ENCODE measurements around the gene C1orf167.

Gene C1orf167

DNA sequence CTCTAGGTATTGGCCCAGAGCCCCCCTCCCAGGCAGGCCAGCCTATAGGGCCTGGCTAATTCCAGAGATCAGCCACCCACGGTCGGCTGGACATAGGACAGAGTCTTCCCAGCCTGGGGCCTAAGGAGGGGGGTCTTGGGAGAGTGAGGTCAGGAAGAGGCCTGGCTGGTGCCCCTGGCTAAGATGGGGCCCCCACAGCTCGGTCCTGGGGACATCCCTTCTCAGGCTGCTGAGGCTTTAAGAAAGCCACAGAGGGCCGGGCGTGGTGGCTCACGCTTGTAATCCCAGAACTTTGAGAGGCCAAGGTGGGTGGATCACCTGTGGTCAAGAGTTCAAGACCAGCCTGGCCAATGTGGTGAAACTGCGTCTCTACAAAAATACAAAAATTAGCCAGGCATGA lies 2.5 kb downstream of the C1orf167 start:
- no peak for DNase-seq (ENCODE audit: low spot score)

DNA sequence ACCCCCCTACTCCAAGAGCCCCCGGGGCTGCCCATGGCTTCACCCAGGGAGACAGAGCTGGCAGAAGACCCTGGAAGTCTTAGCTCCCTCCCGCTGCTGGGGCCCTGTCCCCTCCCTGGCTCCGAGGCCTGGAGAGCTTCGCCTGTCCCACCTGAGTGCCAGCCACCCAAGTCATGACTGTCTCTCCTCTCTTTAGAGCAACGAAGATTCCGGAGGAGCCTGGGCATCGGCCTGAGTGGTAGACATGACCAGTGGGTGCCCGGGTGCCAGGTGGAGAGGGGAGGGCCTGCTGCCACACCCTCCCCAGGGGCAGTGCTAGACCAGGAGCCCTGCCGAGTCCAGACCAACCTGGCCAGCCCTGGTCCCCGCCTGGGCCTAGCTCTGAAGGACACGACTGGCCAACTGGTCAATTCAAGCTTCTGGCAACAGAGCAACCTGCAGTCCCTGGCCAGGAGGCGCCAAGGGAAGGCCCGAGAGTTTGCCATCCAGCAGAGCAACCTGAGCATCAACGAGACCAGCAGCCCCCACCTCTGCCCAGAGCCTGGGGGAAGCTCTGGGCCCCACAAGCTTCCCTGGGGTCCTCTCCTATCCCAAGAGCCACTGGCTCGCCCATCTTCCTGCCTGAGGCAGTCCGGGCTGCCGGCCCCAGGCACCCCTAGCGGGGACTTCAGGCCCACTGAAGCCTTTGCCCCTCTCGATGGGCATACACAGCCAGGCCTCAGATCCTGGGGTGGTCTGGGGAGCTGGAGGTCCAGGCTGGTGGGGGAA lies 3.9 kb downstream of the C1orf167 start:
- DNase-seq (ENCODE audit: low spot score), result no peak

DNA sequence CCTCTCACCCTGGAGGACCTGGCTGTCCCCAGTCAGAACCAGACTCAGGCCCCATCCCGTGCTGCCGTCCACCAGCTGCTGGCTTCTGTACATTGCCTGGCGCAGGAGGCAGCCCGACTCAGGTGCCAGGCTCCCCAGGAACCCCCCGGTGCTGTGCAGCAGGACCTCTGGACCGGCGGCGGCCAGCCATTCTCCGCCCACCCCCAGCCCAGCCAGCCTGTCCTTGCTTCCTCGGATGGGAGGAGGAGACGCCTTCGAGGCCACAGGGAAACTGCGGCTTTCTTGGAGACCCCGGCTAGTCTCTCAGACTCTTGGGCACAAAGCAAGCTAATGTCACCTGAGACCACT lies 4.4 kb downstream of the C1orf167 start:
- DNase-seq (ENCODE audit: low spot score), result no peak

DNA sequence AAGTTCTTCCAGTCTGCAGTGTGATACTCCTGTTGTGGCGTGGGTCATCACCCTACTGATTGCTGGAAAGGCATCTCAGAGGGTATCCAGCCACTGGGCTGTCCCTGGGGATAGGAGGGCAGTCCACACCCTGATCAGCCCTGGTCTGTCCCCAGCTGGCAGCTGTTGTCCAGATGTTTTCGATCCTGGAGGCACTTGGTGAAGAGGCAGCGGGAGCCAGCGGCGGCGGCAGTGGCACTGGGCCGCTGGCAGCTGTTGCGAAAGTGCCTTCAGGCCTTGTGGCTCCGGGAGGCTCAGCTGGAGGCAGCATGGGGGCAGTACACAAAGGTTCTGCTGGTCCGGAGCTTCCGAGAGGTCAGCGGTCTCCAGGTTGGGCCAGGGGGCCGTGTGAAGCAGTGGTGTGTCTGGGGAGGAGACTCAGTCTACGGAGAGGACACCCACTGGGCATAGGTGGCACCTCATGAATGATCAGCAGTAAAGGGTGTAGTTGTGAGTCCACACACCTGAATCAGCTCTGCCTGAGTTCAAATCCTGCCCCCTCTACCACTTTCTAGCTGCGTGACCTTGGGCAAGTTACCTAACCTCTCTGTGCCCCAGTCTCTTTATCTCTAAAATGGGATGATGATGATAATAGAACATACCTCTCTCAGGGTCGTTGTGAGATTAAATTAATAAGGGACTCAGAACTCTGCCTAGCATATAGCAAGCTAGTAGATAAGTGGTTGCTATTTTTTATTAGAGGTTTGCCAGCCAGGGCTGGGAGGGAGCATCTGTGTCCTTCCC lies 6.1 kb downstream of the C1orf167 start:
- DNase-seq (ENCODE audit: low spot score), result no peak

DNA sequence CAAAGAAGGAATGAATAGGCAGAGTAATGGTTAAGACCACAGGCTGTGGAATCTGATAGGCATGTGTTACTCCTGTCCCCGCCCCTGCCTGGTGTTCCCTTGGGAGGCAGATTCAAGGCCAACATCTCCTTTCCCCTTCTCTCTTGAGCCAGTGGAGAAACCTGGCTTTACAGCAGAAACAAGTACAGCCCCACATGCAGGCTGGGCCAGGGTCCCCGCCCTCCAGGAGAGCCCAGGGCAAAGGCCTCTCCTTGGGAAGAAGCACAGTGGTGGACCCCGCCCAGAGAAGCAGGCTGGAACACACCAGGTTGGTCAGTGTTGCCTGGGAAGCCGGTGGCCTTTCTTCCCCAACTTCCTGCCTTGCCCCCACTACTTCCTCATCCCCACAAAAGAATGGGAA lies 6.8 kb downstream of the C1orf167 start:
- DNase-seq (ENCODE audit: low spot score), result no peak

DNA sequence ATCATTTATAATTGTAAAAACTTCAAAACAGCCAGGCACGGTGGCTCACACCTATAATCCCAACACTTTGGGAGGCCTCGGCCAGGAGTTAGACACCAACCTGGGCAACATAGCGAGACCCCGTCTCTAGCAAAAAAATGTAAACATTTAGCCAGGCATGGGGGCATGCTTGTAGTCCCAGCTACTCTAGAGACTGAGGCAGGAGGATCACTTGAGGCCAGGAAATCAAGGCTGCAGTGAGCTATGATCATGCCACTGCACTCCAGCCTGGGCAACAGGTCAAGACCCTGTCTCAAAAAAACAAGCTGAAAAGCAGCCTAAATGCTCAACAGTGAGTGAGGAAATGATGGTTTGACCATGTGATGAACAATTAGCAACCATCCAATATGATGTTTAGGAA lies 7.3 kb downstream of the C1orf167 start:
- DNase-seq (ENCODE audit: low spot score), result no peak

DNA sequence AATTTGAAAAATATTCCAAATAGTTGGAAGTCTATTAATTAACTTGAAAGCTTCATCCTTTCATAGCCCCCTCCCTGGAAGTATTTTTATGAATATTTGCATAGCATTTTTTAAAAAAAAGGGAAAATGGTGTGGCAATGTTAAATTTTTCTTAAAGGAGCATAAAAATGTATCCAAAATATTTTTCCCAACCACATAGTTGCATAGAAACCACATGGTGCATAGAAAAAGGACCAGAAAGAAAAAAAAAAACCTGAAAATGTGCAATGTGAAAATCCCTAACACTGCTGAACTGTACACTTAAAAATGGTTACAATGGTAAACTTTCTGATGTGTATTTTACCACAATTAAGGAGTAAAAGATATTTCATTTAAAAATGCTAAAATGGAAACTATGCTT lies 8.0 kb downstream of the C1orf167 start:
- DNase-seq (ENCODE audit: low spot score), result no peak

DNA sequence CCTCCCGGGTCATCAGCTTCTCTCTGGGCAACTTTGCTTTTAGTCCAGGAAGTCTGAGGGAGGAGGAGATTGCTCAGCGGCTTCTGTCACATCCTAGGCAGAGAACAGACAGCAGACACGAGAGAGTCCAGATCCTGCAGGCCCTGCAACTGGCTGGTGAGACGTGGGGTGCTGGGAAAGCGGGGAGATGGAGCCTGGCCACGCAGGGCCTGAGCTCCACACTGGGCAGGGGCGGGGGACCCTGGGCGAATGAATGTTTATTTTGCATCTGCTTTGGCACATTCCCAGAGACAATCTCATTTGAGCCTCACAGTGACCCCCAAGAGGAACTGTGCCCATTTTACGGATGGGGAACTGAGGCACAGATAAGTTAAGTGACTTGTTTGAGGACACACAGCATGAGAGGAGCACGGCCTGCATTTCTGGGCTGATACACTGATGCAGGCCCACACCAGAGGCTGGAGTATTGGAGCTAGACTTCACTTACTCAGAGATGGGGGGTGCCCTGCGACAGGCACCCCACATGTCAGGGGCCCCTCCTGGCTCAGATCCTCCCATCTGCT lies 9.6 kb downstream of the C1orf167 start:
- DNase-seq (ENCODE audit: low spot score), result no peak

DNA sequence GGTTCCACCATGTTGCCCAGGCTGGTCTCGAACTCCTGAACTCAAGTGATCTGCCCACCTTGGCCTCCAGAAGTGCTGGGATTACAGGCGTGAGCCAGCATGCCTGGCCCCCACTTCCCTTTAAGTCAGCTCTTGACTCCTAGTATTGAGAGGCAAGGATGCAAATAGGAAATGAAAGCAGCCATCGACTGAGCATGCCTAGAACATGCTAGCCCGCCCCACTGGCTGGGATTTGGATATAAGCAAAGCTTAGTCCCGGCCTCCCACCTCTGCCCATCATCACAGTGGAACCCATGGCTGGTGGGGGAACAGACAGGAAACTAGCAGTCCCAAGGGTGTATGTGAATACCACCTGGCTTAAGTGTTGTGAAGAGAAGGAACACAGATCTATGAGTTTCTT lies 10.5 kb downstream of the C1orf167 start:
- no peak for DNase-seq (ENCODE audit: low spot score)

DNA sequence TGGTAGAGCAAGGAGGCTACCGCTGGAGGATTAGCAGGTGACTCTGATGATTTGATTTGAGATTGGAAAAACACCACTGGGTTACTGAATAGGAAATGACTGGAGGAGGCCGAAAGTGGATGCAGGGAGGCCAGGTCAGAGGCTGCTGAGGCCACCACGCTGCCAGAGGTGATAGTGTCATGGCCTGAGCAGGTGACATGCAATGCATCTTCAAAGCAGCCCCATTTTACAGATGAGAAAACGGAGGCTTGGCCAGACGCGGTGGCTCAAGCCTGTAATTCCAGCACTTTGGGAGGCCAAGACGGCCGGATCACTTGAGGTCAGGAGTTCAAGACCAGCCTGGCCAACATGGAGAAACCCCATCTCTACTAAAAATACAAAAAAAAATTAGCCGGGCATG lies 12.8 kb downstream of the C1orf167 start:
- DNase-seq (ENCODE audit: low spot score), result no peak

DNA sequence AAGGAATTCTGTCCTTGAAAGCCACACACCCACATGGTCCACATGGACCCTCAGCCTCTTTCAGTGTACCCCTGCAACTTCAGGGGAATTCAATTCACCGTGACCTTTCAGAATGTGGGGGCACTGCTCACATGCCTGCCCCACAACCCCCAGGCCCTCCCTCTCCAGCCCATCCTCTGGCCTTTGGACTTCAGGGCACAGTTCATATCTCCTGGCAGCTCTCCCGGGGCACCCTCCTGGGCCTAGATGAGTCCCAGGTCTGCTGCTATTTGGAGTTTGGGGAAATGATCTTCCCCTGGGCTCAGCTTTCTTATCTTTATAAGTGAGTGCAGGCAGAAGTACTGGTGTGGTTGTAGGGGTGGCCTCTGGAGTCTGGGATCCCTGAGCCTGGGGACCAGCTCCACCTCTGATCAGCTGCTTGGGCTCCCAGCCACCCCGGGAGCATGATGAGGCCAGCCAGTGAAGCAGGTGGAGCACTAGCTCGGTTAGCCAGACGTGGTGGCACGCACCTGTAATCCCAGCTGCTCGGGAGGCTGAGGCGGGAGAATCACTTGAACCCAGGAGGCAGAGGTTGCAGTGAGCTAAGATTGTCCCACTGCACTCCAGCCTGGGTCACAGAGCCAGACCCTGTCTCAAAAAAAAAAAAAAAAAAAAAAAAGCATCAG lies 15.8 kb downstream of the C1orf167 start:
- DNase-seq (ENCODE audit: low spot score), result no peak

DNA sequence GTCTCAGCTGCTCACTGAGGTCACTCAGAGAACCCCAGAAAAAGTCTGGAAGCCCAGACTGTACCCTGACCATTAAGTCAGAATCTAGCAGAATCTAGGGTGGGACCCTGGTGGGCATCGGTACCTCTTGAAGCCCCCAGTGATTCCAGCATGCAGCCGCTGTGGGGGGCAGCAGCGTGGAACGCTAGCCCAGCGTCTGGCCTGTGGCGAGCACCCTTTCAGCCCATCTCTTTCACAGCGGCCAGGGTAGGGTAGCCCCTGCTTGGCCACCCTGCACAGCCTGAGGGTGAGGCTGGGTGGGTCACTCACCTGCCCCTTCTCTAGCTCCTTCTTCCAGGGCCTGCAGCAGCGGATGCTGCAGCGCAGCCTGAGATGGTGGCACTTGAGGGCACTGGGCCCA lies 16.3 kb downstream of the C1orf167 start:
- no peak for DNase-seq (ENCODE audit: low spot score)

DNA sequence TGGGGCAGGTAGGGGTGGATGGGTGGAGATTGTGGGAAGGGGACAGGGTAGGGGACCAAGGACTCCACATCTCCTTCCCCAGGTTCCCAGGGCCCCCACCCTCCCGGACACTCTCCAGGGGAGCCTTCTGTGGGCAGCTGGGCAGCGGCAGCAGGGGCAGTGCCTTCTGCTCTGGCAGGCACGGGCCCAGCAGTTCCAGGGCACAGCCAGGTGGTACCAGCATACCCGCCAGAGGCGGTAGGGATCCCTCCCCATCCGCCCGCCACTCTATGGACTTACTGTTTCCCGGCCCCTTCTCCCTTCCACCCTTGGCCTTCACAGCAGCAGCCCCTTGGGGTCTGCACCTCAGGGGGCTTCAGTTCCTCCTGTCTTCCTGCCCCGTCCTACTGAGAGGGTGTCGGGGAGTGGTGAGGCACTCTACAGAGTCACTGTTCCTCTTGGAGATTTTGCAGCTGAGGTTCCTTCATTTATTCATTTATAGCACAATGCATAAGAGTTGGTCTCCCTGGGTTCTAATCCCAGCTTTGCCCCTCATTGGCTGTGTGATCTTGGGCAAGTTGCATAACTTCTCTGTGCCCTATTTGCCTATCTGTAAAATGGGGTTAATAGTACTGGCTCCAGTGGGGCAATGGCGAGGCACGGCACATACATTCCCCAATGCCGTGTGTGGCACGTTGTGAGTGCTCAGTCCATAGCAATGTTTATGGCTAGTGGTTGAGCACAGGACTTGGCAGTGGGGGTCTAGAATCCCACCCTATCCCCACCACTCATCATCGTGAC lies 17.0 kb downstream of the C1orf167 start:
- DNase-seq (ENCODE audit: low spot score), result no peak

DNA sequence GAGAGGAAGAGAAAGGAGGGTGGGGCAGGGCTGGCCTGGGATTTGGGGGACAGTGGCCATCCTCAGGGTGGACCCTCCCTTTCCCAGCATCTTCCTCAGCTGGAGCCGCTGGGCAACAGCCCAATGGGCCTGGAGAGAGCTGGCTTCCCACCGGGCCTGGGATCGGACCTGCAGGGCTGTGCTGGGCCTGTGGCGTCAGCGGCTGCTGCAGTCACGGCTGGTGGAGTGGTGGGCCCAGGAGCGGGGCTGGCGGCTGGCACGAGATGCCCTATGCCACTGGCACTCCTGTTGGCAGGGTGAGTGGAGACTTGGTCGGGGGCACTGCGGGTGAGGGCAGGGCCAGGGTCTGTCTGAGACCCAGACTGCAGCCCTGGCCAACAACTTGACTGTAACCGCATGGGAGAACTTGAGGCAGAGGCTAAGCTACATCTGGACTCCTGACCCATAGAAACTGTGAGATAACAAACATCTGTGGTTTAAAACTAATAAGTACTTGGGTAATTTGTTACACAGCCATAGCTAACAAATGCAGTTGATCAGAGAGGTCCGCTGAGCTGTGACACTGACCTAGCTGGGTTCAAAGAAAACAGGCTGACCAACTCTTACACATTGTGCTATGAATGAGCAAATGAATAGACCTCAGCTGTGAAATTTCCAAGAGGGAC lies 17.9 kb downstream of the C1orf167 start:
- DNase-seq (ENCODE audit: low spot score), result no peak

DNA sequence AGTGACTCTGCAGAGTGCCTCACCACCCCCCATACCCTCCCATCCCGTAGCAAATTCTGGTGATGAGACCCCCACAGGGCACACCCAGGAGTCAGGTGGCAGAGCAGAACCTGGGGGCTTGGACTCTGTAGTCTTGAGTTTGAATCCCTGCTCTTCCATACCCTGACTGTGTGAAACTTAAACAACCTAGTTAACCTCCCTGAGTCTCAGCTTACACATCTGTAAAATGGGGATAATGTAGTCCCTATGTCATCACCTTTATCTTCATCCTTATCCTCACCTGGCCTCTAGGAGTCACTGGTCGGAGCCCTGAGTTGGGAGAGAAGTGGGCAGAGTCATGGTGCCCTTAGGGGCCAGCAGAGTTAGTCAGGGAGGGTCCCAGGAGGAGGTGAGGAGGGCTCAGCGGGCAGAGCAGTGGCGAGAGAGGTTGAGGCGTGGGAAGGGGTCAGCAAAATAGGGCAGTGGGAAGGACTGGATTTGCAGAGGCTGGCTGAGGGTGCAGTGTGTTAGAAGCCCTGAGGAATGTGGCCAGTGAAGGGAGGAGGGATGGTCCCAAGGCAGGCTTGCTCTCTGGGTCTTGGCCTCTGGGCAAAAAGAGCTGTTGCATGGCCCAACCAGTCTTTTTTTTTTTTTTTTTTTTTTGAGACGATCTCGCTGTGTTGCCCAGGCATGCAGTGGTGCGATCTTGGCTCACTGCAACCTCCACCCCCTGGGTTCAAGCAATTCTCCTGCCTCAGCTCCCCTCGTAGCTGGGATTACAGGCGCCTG lies 18.6 kb downstream of the C1orf167 start:
- no peak for DNase-seq (ENCODE audit: low spot score)

DNA sequence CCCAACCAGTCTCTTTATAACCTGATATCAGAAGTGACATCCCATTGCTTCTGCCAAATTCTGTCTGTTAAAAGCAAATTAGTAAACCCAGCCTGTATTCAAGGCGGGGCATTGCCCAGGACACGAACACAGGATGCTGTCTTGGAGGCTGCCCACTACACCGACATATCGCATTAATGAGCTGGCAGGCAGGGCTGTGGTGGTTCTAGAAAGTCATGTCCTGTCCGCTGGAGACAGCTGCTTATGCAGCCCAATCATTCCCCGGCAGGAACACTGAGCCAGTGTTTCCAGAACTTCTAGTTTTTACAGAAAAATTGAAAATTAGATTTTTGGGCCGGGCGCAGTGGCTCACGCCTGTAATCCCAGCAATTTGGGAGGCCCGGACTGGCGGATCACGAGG lies 19.3 kb downstream of the C1orf167 start:
- no peak for DNase-seq (ENCODE audit: low spot score)

DNA sequence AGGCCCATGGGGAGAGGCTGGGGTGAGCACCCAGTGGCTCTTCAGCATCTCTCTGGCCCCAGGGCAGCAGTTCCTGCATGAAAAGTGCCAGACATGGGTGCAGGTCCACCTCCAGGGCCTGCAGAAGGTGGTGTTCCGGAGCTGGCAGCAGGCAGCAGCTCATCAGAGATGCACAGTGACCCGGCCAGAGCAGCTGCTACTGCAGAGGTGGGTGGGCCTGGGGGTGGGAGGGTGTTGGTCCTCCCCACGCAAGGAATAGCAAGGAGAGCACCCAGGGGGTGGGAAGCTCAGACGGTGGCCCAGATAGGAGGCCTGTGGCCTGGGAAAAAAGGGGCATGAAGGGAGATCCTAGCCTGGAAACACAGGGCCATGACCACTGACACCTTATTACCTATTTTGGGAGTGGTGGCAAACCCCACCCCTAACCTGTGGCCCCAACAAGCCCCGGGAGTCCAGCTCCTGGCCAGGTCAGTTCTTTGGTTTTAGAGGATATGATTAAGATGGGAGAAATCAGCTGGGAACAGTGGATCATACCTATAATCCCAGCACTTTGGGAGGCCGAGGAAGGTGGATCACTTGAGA lies 20.2 kb downstream of the C1orf167 start:
- DNase-seq (ENCODE audit: low spot score), result no peak

DNA sequence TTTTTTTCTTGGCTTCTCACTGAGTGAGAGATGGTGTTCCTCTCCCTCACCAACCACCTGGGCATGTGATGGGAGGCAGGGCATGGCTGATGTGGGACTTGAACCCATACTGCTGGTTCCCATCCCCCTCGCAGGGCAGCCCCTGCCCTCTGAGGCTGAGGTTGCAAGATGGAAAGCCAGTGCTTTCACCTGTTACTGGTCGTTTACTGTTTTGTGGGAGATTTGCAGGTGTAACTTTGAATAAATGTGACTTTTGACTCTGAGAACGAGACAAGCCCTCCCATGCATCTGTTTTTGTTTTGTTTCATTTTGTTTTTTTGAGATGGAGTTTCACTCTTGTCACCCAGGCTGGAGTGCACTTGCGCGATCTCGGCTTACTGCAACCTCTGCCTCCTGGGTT lies 21.6 kb downstream of the C1orf167 start:
- DNase-seq (ENCODE audit: low spot score), result no peak

DNA sequence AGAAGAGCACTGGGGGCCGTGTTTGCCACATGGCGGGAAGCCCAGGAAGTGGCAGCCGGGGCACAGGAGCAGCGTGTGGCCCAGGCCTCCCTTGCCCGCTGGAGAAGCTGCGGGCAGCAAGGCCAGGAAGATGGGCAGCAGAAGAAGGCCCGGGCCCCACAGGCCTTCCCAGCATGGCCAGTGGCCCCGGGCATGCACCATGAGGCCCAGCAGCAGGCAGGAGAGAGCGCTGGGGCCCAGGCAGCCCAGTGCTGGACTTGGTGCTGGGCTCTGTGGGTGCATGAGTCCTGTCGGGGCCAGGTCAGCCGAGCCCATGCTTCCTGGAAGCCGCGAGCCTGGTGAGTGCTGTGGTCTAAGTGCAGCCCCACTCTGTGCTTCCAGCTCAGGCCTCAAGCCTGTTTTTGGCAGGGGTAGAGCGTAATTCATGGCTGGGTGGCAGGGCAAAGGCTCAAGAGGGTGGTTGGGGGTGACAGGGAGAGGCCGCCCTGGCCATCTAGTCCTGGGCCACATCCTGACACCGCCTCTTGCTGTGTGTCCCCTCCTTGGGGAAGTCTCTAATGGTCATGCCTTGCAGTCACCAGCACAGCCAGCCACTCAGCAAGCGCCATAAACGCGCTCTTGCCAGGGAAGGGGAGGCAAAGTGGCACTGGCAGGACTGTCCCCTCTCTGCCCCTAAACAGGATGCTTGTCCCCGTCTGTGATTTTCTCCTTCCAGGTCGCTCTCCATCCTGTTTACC lies 22.4 kb downstream of the C1orf167 start:
- no peak for DNase-seq (ENCODE audit: low spot score)

Data from D341Med (cell line).